Medulla oblongata (tissue), 1 donor: ENCODE results near the gene S1PR4.
"Not testable (repeated sequence)": the region's sequence is repeated elsewhere in the genome, so short reads cannot be mapped to it uniquely, and the experiment has no call there.

Experiments used
- DNase-seq: peaks from one replicate; pipeline ENCODE4 v3.0.0-alpha.2; 2015; ENCODE audit errors: extremely low spot score

S1PR4 gene

GRCh38 chr19:3194106-3195087 lies 15.8 kb downstream of the S1PR4 start:
- no peak for DNase-seq

DNA sequence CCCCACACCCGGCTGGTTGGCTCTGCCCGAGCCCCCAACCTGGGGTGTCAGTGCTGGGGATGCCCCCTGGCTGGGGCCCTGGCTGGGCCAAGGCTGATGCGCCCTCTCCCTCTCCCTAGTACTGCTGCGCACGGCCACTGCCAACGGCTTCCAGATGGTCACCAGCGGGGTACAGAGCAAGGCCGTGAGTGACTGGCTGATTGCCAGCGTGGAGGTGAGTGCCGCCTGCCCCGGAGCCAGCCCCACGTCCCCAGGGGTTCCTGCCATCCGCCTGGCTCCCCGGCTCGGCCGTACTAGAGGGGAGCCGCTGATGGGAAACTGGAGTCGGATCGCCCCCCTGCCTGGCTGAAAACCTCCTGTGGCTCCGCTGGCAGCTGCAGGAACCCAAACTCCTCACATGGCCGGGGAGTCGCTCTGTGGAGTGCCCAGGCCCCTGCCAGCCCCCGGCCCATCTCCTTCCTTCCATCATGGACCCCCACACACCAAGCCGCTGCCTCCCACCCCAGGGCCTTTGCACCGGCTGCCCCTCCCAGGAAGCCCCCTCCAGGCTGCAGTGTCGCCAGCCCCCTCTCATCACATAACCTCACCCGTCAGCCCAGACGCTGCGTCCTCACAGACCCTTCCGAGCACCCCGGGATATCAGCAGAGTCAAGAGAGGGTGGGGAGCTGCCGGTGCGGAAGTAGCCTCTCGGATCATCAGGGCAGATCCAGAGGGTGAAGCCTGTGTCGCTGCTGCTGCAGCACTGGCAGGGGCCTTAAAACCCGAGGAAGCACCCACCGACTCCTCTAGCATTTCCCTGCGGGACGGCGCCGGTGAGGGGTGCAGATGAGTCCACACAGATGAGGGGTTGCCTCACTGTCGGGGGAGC lies 17.7 kb downstream of the S1PR4 start:
- DNase-seq, result no peak

GRCh38 chr19:3196933-3197205 lies 18.3 kb downstream of the S1PR4 start:
- no peak for DNase-seq

GRCh38 chr19:3198901-3199700 lies 20.5 kb downstream of the S1PR4 start:
- no peak for DNase-seq

DNA sequence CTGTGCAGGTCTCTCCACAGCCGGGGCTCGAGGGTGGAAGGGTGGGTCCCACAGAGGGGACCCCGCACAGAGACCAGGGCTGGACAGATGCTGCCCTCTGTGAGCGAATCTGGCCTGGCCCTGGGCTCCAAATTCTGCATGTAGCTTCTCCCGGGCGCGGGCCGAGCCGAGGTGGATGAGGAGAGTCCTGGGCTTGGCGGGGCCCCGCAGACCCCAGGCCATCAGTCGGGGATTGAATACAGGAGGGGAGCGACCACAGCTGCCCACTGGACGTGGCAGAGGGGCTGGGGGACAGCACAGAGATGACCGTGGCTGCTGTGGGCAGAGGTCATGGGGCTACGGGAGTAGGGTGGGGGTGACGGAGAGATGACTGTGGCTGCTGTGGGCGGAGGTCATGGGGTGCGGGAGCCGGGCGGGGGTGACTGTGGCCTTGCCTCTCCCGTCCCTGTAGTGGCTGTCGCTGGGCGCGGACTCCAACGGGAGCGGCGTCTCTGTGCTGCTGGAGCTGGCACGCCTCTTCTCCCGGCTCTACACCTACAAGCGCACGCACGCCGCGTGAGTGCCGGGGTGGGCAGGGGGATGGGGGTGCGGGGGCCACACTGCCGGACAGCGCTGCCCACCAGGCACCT lies 22.6 kb downstream of the S1PR4 start:
- DNase-seq, result no peak

GRCh38 chr19:3201911-3202310 lies 23.3 kb downstream of the S1PR4 start:
- no peak for DNase-seq

- no peak for DNase-seq
Observed at GRCh38 chr19:3202346-3202745, 23.8 kb downstream of the S1PR4 start.

GRCh38 chr19:3202895-3203294 lies 24.3 kb downstream of the S1PR4 start:
- not testable (repeated sequence) for DNase-seq

- no peak for DNase-seq
Observed at GRCh38 chr19:3203805-3204645, 25.5 kb downstream of the S1PR4 start.

DNA sequence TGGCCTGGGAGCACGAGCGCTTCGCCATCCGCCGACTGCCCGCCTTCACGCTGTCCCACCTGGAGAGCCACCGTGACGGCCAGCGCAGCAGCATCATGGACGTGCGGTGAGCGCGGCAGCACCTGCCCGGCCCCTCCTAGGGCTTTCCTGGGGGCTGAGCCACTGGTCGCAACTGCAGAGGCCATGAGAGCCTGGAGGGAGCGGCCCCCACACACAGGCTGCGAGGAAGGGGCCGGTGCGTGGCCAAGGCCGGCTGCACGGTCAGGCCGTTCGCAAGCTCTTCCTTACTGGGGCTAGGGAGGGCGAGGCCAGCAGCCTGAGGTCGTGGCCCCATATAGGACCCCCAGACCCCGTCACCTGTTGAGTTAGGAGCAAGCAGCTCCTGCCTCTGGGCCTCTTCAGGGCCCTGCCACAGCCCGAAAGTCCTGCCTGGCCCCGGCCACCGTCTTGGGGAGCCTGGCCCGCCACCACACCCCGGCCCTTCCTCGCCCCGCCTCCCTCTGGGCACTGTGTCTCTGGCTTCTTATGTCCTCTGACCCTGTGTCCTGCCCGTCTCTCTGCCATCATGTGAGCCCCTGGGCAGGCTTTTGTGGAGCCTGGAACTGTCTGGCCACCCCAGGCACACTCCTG lies 26.2 kb downstream of the S1PR4 start:
- no peak for DNase-seq

- DNase-seq, result no peak
Observed at GRCh38 chr19:3206216-3206953, 27.8 kb downstream of the S1PR4 start.

DNA sequence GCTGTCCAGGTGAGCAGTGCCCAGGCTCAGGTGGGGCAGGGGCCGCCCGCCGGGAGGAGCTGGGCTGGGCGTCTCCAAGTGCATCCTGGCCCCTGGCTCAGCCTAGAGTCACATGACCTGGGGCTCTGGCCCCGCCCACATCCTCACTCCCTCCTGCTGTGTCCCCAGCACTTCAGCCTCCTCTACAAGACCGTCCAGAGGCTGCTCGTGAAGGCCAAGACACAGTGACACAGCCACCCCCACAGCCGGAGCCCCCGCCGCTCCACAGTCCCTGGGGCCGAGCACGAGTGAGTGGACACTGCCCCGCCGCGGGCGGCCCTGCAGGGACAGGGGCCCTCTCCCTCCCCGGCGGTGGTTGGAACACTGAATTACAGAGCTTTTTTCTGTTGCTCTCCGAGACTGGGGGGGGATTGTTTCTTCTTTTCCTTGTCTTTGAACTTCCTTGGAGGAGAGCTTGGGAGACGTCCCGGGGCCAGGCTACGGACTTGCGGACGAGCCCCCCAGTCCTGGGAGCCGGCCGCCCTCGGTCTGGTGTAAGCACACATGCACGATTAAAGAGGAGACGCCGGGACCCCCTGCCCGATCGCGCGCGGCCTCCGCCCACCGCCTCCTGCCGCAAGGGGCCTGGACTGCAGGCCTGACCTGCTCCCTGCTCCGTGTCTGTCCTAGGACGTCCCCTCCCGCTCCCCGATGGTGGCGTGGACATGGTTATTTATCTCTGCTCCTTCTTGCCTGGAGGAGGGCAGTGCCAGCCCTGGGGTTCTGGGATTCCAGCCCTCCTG lies 29.1 kb downstream of the S1PR4 start:
- no peak for DNase-seq

- DNase-seq, result no peak
Observed at GRCh38 chr19:3208317-3209207, 30.0 kb downstream of the S1PR4 start.

- no peak for DNase-seq
Observed at GRCh38 chr19:3210347-3211017, 31.9 kb downstream of the S1PR4 start.

DNA sequence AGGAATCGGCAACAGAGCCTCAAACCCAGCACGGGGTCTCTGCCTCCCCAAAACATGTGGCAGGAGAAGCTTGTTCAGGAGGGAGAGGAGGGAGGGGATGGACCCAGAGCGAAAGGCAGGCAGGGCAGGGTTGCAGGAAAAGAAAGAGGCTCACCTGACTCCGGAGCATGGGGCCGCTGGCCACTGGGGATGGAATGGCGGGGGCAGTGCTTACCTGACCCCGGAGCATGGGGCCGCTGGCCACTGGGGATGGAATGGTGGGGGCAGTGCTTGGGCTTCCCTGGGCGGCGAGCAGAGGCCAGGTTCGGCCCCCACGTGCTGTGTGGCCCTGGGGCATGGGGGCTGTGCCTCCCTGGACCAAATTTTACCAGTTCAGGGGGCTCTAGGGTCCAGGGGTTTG lies 32.6 kb downstream of the S1PR4 start:
- no peak for DNase-seq

DNA sequence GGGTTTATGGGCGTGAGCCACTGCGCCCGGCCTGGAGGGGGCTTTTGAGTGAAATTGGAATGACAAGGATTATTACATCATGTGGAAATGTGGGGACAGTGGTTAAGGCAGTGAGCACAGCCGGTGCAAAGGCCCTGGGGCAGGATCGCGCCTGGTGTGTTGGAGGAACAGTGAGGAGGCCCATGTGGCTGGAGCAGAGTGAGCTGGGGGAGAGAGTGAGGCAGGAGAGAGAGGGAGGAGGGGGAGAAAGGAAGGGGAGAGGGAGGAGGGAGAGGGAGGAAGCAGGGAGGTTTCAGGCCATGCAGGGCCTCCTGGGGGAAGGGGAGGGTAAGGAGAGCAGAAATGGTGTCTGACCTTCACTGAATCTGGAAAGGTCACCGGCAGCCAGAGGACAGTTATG lies 34.6 kb downstream of the S1PR4 start:
- DNase-seq, result no peak

GRCh38 chr19:3216874-3217273 lies 38.3 kb downstream of the S1PR4 start:
- DNase-seq, result no peak
